ENCODE results near the gene DSTYK.

DSTYK gene

GRCh38 chr1:205243350-205244191, 32.1 kb upstream of the DSTYK start:
- CTCF ChIA-PET, result interaction anchor here (0.9 to 30.5 kb wide), 4 partner anchors 7 to 182 kb away, joined by 4 to 743 read pairs (median 374); partner anchors contain the start of gene TMCC2
- POLR2A ChIA-PET, result no interaction called here
- TF ChIP-seq, protein P1, sequence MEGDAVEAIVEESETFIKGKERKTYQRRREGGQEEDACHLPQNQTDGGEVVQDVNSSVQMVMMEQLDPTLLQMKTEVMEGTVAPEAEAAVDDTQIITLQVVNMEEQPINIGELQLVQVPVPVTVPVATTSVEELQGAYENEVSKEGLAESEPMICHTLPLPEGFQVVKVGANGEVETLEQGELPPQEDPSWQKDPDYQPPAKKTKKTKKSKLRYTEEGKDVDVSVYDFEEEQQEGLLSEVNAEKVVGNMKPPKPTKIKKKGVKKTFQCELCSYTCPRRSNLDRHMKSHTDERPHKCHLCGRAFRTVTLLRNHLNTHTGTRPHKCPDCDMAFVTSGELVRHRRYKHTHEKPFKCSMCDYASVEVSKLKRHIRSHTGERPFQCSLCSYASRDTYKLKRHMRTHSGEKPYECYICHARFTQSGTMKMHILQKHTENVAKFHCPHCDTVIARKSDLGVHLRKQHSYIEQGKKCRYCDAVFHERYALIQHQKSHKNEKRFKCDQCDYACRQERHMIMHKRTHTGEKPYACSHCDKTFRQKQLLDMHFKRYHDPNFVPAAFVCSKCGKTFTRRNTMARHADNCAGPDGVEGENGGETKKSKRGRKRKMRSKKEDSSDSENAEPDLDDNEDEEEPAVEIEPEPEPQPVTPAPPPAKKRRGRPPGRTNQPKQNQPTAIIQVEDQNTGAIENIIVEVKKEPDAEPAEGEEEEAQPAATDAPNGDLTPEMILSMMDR (IDR thresholded peaks at IDR 0.05; ENCODE audit: control extremely low read depth, extremely low read depth, low read depth, missing control alignments), result no peak
- DNase-seq (ENCODE audit: extremely low spot score), result no peak

DNA sequence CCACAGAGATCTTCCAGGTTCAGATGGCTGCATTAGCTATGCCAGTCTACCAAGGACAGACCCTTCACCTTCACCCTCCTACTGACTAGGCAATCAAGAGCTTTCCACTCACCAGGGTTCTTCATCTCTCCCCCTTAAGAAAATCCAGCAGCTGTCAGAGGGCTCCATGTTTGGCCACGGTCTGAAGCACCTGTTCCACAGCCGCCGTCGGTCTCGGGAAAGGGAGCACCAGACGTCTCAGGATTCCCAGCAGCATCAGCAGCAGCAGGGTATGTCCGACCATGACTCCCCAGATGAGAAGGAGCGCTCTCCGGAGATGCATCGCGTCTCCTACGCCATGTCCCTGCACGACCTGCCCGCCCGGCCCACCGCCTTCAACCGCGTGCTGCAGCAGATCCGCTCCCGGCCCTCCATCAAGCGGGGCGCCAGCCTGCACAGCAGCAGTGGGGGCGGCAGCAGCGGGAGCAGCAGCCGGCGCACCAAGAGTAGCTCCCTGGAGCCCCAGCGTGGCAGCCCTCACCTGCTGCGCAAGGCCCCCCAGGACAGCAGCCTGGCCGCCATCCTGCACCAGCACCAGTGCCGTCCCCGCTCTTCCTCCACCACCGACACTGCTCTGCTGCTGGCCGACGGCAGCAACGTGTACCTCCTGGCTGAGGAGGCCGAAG, 30.0 kb upstream of the DSTYK start:
- DNase-seq (ENCODE audit: extremely low spot score), result no peak
- POLR2A ChIA-PET, result no interaction called here
- TF ChIP-seq, protein P1 (IDR thresholded peaks at IDR 0.05; ENCODE audit: control extremely low read depth, extremely low read depth, low read depth, missing control alignments), result no peak
- CTCF ChIA-PET, result interaction anchor here (4.2 to 30.5 kb wide), 3 partner anchors 5 to 83 kb away, joined by 19 to 743 read pairs (median 743); partner anchors contain the start of gene TMCC2

- DNase-seq (ENCODE audit: extremely low spot score), result no peak
- TF ChIP-seq, protein P1 (IDR thresholded peaks at IDR 0.05; ENCODE audit: control extremely low read depth, extremely low read depth, low read depth, missing control alignments), result no peak
- POLR2A ChIA-PET, result interaction anchor here (1.2 kb wide), 1 partner anchor 13 kb away, joined by 4 read pairs; no protein-coding TSS in a partner anchor
- CTCF ChIA-PET, result interaction anchor here (1.2 to 30.5 kb wide), 5 partner anchors 4 to 251 kb away, joined by 3 to 743 read pairs (median 19); partner anchors contain the start of gene TMCC2
These were observed 29.1 kb upstream of the DSTYK start for GRCh38 chr1:205240569-205240968.

DNA sequence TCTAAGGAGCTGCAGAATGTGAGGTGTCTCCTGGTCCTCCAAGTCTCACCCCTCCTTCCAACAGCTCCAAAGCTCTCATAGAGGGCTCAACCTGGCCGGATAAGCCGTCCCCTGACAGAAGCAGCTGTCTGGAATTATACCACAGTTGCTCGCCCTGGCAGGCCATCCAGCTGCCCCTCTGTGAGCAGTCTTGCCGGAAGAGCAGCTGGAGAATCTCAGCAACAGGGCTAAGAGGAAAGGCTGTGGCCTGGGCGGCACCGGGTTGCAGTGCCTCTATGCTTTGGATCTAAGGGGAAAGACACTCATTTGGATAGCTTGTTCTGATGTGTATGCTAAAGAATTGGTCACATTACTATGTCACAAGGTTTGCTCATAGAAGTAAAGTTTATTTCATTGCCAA, 28.6 kb upstream of the DSTYK start:
- ChIA-PET POLR2A (interaction anchor here (1.2 kb wide), 1 partner anchor 14 kb away, joined by 4 read pairs; no protein-coding TSS in a partner anchor), CTCF (interaction anchor here (1.2 to 30.5 kb wide), 5 partner anchors 4 to 251 kb away, joined by 3 to 743 read pairs (median 19); partner anchors contain the start of gene TMCC2)
- TF ChIP-seq, protein P1 (IDR thresholded peaks at IDR 0.05; ENCODE audit: control extremely low read depth, extremely low read depth, low read depth, missing control alignments), result no peak
- DNase-seq (ENCODE audit: extremely low spot score), result no peak

DNA sequence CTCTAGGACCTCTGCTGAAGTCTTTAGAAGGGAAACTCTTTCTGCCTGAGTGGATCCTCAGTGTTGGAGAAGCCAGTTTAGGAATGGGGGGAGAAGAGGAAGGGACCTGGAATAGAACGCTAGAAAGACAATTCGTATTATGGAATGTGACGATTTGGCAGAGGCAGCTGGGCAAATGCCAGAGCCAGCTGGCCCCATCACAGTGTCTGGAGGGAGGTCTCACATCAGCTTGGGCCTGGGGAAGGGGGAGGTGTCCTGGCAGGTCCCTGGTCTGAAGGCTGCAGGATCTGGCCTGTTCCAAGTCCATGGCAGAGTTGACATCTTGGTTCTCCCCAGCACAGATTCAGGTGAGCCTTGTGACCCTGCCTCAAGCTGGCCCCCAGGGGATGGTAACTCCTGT, 27.6 kb upstream of the DSTYK start:
- ChIA-PET POLR2A (interaction anchor here (1.2 kb wide), 1 partner anchor 15 kb away, joined by 4 read pairs; no protein-coding TSS in a partner anchor), CTCF (interaction anchor here (1.2 to 30.5 kb wide), 6 partner anchors 3 to 250 kb away, joined by 3 to 743 read pairs (median 12); partner anchors contain the start of gene TMCC2)
- TF ChIP-seq, protein P1 (IDR thresholded peaks at IDR 0.05; ENCODE audit: control extremely low read depth, extremely low read depth, low read depth, missing control alignments), result no peak
- no peak for DNase-seq (ENCODE audit: extremely low spot score)

Data from GM10248 (cell line).